Activated T-cell treated with anti-CD3 and anti-CD28 coated beads for 4 hours (primary cell): ENCODE results near the gene PCSK5.
"Not testable (repeated sequence)": the region's sequence is repeated elsewhere in the genome, so short reads cannot be mapped to it uniquely, and the experiment has no call there.

ENCODE experiments used
- DNase-seq: peaks from one replicate; pipeline ENCODE4 v3.0.0-alpha.2; 2020

Gene PCSK5

DNA sequence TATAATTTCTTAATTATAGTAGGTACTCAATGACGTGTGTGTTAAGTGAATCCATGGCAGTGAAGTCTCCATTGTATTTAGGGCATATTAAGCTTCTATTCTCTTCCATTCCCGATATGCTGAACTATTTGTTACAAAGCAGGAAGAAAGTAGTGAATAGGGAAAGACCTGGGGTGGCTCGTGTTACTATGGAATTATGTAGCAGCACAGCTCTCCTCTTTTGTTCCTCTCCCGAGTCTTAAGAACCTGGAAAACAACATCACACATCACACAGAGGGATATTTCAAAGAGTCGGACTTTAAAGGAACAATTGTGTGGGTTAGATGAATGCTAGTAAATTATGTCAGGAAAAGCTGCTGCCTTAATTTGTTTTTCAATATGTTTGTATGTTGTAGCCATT lies 131.8 kb downstream of the PCSK5 start:
- DNase-seq: no peak

DNA sequence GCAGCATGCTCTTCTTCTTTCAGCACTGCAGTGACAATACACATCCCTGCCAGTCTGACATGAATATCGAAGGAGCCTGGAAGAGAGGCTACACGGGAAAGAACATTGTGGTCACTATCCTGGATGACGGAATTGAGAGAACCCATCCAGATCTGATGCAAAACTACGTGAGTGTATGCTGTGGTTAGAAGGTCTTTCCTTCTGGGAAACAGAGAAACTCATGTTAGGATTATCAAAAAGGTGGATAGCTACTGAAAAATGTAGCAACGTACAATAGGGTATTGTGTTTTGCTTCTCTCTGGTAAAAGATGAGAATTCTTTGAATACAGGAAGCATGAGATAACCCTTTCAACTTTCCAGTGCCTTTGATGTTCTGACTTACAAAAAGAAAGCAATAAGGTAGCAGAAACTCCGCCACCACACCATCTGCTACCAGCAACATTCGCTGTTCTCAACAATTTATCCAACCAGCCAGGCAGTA lies 133.3 kb downstream of the PCSK5 start:
- no peak for DNase-seq

DNA sequence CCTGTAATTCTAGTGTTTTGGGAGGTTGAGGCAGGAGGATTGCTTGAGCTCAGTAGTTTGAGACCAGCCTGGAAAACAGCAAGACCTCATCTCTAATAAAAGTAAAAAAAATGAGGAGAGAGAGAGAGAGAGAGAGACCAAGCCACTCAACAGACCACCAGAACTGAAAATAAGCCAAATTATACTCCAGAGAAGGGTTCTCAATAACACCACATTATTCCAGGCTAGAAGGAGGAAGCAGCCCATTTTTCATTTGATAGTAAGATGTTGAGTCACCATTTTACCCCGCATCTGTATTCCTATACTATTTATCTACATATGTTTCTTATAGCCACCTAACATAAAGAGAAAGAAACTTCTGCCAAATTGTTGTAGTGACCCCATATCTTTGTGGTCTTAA lies 134.8 kb downstream of the PCSK5 start:
- DNase-seq: no peak

DNA sequence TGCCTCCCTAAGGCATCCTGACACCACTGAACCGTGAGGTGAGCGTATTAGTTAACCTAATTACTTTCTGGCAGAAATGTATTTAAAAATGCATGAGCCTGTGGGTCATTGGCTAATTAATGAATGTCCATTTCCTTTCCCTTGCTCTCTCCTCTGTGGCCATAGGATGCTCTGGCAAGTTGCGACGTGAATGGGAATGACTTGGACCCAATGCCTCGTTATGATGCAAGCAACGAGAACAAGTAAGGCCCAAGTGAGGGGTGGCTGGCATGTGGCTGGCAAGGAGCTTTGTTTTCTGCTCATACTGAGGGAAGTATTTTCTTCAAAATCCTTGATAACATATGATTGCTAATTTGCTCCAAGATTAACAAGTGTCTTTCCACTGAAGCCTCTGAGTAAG lies 136.3 kb downstream of the PCSK5 start:
- DNase-seq: no peak

DNA sequence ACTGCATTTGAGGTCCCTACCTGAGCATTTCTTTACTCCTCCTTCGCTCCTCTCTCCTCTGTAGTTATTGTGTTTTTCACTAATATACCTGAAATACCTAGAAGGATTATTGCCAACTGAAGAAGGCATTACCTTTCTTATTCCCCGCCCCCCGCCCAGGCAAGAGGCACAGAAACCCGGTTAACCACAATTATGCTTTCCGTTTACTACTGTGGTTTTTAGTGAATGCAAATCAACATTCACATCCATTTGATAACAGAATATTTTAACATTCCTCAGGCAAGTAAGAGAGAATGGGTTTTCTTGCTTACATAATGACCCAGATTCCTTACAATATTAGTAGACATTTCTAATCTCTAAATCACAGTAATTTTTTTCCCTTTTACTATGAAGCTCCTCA lies 136.9 kb downstream of the PCSK5 start:
- no peak for DNase-seq

DNA sequence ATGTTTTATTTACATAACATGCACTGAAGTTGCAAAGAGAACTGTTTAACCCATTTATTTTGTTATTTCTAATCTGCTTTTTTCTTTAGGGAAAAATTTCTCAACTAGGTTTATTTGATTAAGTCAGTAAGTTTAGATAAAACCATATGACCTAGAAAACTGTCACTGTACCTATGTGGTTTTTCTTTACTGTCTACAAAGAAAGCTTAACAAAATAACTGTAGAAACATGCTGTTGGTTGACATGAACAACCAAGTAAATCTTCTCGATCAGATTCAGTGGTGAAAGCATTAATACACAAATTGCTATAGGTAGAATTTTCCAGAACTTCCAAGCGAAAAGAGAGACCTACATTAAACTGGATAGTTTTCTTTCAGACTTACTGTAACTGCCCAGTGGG lies 137.4 kb downstream of the PCSK5 start:
- DNase-seq: no peak

DNA sequence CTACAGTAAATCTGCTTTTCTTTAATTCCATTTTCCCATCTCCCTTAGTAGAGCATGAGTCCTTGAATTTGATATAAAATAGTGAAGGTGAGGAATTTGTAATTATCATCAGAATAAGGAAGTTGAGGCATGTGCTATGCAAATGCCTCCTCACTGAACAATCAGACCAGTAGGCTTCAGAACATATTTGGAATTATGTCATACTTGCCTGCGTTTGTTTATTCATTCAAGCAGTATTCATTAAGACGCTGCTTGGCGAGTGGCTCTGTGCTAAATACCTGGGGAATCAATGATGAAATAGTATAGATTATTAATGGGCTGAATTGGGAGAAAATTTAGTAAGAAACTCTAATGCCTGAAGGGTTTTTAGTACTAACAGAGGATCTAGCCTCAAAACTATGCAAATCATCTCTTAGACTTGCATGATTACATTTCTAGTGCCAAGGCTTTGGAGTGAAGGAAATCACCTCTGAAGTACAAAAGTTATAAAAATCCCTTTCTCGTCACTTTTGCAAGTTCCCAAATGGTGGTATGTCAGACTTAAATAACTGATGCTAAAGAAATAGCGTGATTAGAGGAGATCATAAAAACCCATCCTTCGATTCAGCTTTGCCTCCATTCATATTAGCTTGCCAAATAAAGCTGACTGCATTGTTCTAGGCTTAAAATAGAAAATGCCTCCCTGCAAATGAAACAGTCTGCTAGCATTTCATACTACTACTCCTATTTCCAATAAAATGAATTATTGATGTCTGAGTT lies 141.7 kb downstream of the PCSK5 start:
- DNase-seq: no peak

DNA sequence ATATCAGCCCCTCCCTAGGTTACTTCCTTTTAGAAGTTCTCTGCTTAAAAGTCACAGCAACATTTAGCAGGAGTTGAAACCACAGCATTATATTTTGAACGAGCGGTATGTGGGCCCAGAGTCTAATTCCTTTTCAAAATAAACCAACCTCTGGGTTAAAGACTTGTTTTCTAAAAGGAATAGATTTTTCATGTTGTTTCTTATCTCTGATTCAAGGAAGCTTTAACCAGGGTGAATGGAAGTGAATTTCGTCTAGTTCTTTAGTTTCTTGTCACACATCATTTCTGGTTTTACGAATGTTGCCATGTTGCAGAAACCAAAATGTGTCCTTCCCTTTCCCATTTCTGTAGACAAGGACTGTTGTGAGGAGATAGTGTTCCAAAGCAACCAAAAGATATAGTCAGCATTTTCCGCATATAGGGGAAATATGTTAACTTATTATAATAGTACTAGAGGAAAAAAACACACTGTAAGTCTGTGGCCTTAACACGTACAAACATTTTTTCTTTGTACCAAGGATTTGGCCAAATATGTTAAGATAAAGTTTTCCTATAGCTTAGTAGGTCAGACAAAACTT lies 142.4 kb downstream of the PCSK5 start:
- no peak for DNase-seq

DNA sequence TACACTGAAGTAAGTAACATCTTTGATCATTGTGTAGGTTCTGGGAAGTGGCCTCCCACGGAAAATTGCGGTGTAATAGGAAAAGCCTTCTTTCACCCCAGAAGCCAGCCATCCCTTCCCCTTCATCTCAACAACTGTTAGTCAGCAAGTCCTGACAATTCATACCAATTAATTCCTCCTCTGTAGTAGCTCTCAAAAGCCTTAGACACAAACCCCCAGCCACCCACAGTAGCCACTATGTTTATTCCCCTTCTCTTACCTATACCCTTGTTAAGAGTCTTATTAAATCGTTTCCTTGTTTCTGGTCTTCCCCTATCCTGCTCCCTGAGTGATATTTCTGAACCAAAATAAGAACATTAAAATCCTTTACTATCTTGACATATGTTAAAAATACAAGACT lies 143.6 kb downstream of the PCSK5 start:
- DNase-seq: no peak

DNA sequence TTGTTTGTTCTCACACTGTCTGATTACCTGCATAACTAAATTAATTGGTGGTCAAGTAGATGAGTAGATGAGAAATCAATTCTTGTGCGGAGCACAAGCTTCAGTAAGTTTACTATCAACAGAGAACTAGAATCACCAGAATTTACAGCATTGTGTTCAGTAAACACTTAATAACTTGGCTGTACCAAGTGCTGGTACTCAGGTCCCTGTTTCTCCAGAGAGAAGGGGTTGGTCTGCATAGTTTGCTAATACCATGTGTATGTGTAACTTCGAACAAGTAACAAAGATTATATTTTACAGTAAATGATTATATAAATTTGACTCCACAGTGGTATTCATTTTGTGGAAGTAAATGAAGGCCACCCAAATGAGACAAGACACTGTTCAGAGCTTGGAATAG lies 146.3 kb downstream of the PCSK5 start:
- DNase-seq: no peak

DNA sequence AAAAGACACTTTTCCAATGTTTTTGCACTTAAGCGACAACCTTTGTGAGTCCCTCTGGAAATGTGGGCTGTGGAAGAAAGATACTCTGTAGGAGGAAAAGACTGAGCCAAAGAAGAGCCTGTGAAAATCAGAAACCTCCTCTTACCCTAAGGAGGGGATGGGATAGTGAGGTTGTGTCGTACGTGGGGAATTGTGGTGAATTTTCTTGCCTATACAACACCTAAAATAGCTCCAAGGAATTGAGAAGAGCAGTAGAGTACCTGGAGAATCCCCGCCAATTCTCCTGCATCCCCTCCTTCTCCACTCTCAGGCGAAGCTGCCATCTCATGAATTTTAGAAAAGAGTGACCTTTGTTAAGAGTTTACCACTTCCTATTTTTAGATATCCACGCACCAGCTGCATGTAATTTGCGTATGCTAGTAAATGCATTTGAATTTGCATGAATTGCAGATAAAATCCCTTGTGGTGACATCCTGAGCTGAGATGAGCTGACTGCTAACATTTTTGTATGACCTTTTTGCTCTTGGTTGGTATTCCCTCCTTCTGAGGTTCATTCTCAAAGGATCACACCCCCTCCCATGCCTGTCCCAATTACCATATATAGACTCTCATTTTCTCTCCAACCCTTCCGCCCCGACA lies 147.2 kb downstream of the PCSK5 start:
- DNase-seq: no peak

DNA sequence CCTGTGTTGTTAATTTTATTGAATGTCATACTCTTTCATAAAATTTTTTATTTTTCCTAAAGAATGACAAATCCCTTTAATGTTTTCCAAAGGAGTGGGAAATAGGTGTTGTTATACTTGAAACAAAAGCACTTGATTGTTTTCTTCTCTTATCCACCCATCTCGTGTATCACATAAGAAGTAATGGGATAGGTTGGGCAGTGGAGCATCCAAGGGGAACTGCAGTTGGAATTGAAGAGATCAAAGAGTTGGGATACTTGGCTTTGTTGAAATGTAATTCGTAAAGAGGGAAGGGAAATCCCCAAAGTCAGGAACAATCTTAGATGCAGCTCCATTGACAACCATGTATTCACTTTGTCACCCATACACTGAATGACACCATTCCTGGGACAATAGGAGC lies 148.0 kb downstream of the PCSK5 start:
- DNase-seq: no peak

DNA sequence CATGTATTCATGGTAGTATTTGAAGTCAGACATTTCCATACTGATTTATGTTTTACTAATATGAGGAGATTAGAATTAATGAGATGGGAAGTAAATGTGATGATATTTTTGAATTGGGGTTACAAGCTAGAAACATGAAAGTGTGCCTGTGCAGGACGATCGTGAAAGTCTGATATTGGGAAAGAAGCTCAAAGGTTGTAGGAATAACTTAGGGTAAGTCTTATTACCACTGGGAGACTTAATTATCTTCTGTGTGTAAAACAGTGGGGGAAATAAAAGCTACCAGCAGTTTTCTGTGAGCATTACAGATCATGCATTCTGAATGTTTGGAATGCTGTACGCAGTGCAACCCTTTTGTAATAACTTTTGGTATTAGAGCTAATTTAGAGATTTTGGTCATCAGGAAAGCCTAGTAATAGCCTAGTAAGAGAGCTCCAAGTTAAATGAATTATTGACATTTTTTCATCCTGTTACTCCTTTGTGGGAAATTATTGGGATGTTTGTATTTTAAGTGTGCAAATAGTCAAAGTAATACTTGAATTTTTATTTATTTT lies 153.9 kb downstream of the PCSK5 start:
- no peak for DNase-seq

DNA sequence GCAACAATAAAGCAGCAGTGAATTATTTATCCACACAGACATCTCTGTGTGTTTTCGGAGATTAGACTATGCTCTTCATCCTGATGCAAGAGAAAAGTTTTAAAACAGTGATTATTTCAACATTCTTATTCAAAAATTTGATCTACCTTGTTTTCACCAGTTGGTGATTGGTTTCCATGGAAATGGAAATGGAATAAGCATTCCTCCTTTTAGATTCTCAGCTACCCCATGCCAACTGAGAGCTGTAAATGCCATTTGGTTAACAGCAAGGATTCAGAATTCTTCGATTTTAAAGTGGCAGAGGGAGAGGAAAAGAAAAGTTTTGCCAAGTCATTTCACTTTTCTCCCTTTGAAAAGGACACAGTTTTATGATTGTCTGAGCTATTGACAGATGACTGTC lies 154.7 kb downstream of the PCSK5 start:
- DNase-seq: no peak

DNA sequence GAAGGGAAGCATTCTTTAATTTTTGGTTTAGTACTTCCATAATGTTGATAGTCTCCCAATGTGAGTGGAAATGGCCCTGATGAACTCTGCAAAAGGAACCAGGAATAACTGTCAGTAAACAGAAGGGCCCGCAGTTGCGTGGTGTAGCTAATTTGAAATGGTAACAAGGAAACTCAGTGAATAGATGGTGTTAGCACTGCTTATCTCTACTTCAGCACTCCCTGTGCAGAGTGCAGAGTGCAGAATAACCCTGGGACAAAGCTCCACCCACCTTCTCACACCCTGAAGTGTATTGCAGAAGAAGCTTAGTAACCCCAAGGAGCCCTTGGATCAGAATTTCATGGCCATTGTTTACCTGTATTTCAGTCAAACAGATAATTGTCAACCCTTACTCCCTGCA lies 158.9 kb downstream of the PCSK5 start:
- no peak for DNase-seq

DNA sequence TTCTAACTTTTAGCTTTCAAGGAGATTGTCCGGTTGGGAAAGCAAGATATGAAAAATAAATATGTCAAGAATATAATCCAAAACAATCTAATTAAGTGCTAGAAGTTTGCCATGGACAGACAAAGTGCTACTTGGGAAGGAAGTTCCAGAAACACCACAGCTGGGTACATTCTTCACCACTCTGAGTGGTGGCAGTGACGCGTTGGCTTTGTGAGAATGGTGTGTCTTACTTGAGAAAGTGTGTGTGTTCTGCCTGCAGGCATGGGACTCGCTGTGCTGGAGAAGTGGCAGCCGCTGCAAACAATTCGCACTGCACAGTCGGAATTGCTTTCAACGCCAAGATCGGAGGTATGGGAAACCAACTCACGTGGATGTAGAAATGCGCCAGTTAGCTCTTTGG lies 177.2 kb downstream of the PCSK5 start:
- DNase-seq: no peak

DNA sequence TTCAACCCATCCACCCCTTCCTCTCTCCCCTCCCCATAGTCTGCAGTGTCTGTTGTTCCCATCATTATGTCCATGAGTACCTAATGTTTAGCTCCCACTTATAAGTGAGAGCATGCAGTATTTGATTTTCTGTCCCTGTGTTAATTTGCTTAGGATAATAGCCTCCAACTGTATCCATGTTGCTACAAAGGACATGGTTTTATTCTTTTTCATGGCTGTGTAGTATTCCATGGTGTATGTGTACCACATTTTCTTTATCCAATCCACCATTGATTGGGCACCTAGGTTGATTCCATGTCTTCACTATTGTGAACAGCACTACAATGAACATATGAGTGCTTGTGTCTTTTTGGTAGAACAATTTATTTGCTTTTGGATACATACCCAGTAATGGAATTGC lies 187.1 kb downstream of the PCSK5 start:
- DNase-seq: no peak

DNA sequence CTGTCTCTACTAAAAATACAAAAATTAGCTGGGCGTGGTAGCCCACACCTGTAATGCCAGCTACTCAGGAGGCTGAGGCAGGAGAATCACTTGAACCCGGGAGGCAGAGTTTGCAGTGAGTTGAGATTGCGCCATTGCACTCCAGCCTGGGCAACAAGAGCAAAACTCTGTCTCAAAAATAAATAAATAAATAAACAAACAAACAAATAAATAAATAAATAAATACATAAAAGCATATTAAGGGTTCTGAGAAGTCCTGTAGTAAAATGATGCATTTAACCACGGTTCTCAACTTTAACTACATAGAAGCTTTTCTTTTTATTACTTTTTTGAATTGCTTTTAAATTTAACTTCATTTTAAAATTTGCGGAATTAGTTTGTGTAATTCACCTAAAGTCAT lies 190.8 kb downstream of the PCSK5 start:
- DNase-seq: not testable (repeated sequence)

DNA sequence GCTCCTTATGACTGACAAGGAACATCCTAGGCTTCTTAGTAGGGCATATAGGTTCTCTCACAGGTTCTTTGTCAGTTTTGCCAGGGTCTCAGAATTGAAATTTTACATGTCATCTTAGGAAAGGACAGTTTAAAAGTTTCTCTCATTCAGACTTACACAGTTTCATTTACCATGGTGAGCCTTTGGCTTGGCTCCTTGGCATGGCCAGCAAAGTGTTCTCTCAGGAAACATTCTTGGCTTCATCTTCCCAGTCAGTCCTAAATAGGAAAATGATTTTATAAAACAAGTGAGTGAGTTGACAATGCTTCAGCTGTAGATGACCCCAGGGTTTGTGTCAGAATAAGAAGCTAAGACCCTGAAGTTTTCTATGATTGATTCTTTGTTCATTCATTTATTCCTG lies 191.6 kb downstream of the PCSK5 start:
- DNase-seq: no peak

DNA sequence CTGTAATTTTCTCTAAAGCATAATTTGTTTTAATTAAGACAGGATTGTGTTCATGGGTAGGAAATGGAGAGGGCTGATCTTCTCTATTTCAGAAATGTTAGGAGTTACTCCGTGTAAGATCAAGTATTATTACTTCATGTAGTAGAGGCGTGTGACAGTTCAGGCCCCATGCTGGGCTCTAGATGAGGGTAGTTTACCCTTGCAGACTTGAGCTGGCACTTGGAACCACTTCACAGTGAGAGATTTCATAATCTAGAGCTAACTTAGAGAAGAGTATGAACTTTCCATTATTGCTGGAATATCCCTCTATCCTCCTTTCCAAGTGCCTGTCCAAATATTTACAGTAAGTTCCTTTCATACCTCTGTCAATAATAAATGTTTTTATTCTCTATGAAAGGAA lies 195.1 kb downstream of the PCSK5 start:
- DNase-seq: no peak

DNA sequence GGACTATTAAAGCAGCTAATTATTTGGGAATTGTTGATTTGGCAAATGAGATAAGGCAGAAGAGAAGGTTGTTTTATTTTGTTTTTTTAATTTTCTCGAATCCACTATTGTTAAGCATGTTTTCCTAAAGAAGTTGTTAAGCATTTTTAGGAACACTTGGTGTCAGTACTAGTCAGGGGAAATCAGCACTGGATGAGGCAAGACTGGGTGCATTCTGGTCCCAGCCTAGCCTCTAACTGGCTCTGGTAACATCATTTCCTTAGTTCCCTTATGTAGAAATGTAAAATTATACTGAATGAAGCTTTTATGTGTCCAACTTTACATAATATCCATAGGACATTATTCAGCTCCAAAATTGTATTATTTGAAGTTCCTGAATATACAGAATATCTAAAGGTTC lies 196.1 kb downstream of the PCSK5 start:
- no peak for DNase-seq

DNA sequence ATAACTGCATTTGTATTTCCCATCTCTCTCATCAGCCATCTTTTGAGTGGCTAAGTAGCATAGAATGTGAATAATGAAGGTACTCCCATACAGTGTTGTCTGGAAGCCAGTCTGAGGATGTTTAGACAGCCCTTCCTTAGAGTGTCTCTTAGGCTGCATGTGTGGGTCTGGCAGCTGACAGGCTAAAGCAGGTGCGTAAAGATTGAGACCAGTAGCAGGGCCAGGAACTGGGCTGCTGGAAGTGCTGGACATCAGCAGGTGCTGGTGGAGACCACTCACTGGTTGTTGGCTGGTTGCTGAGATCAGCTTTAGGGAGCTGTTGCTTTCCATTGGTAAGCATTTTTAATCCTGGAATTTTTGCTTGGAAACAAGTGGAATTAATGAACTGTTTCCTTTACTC lies 197.5 kb downstream of the PCSK5 start:
- DNase-seq: no peak

DNA sequence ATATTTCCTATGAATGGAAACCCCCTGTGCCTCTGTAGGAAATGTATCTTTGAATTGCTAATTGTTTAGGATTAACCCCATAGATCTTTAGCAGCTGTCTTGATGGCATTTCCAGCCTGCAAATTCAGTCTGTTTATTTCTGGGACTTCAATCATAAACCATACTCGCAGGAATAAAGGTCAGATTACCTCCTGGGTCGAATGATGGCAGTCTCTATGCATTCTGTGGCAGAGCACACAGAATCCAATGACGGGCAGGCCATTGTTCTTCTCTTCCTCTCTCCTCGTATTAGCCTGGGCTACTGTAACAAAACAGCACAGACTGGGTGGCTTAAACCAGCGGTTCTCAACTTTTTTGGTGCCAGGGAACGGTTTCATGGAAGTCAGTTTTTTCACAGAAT lies 199.9 kb downstream of the PCSK5 start:
- DNase-seq: no peak

DNA sequence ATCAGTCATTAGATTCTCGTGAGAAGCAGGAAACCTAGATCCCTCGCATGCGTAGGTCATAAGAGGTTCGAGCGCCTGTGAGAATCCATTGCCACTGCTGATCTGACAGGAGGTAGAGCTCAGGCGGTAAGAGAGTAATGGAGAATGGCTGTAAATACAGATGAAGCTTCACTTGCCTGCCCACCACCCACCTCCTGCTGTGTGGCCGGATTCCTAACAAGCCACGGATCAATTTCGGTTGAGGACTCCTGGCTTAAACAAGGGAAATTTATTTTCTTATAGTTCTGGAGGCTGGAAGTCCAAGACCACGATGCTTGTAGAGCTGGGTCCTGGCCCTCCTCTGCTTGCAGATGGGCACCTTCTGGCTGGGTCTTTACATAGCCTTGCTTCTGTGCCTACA lies 200.4 kb downstream of the PCSK5 start:
- no peak for DNase-seq
